ENCODE results near the gene KRT75. TPM values are rescaled to one million over a fixed set of nuclear protein-coding genes. Genes with fewer than 3 reads are reported as not detected.

The KRT75 gene
- total and polyA plus RNA-seq, 2 donors (not counting 3 experiments of a cell fraction or from before 2014, with no cell fraction given): not detected

- dilution Hi-C loops (cut with MboI; ENCODE audit: extremely low pct_ligation_motif_present, low sequenced_read_pairs) (no loop called here), intact Hi-C loops (cut with micrococcal nuclease) (no loop called here)
- H3K9ac ChIP-seq (replicated peaks; ENCODE audit: extremely low read depth, insufficient read depth, low read length): no peak overlapping the region
- no peaks in the 10 kb centered on the region for H4K20me1 ChIP-seq (replicated peaks; ENCODE audit: control insufficient read depth, extremely low read depth, insufficient read depth, low read length)
- H3K4me2 ChIP-seq (ENCODE audit: insufficient read depth, low read length): no peak overlapping the region
- DNase-seq (ENCODE audit: low read depth, low spot score) (no peak), FAIRE-seq (no peak)
- H3K27me3 ChIP-seq (ENCODE audit: control insufficient read depth in 2 of 2, insufficient read depth in 2 of 2, low read length in 2 of 2): peaks cover 0 to 8% of the 10 kb centered on the region in 2 experiments
- CTCF ChIA-PET: no interaction called here
- no peaks in the 10 kb centered on the region for H3K9me1 ChIP-seq (replicated peaks; ENCODE audit: control insufficient read depth, extremely low read depth, insufficient read depth, low read length)
- TF ChIP-seq POLR2AphosphoS5 (IDR thresholded peaks at IDR 0.05; ENCODE audit: insufficient read depth, low read depth, low read length) (no peak), EZH2 (IDR thresholded peaks at IDR 0.05; ENCODE audit: borderline replicate concordance, low read depth, low read length, severe bottlenecking) (no peak), MYC (IDR thresholded peaks at IDR 0.05; ENCODE audit: low read depth, low read length) (no peak), FOS (IDR thresholded peaks at IDR 0.05; ENCODE audit: borderline replicate concordance, insufficient read depth, low read length) (no peak), GATA2 (IDR thresholded peaks at IDR 0.05; ENCODE audit: insufficient read depth, insufficient read length, low read depth, low read length) (no peak), POLR2A (IDR thresholded peaks at IDR 0.05; ENCODE audit: low read depth, low read length) (no peak), MAX (IDR thresholded peaks at IDR 0.05; ENCODE audit: insufficient read depth, insufficient read length) (no peak), CTCF (IDR thresholded peaks at IDR 0.05; ENCODE audit: extremely low read depth in 1 of 2, insufficient read depth in 1 of 2, low read depth in 1 of 2, low read length in 2 of 2) (no peak), JUN (IDR thresholded peaks at IDR 0.05; ENCODE audit: borderline replicate concordance, insufficient read depth, insufficient read length, low read depth) (no peak)
- H2AFZ ChIP-seq (ENCODE audit: low read depth, low read length): no peak overlapping the region
- H3K36me3 ChIP-seq (ENCODE audit: control insufficient read depth in 2 of 2, extremely low read depth in 1 of 2, insufficient read depth in 2 of 2, low read length in 2 of 2): no peaks in the 10 kb centered on the region
- H3K4me1 ChIP-seq (ENCODE audit: control insufficient read depth, extremely low read depth, insufficient read depth, low read length): no peaks in the 10 kb centered on the region
- POLR2A ChIA-PET: no interaction called here
- H3K9me3 ChIP-seq (replicated peaks; ENCODE audit: control insufficient read depth, insufficient read depth, low read length): no peaks in the 10 kb centered on the region
- no peaks in the 10 kb centered on the region for H3K79me2 ChIP-seq (ENCODE audit: control insufficient read depth, insufficient read depth, low read length)
- no peak overlapping the region for H3K27ac ChIP-seq (ENCODE audit: insufficient read depth, low read depth, low read length)
- no TSS peak for BruUV-seq (replicated peaks)
- no peak overlapping the region for H3K4me3 ChIP-seq (replicated peaks in 1 of 3; ENCODE audit: insufficient read depth in 1 of 3, low read depth in 1 of 3, low read length in 3 of 3)
Measured at GRCh38 chr12:52416795-52417194, 17.4 kb downstream of the KRT75 start.

Data from endothelial cell of umbilical vein (primary cell).